HepG2 (cell line): Measurements from ENCODE around the gene GFRA1. TPM values are rescaled to one million over a fixed set of nuclear protein-coding genes. Genes with fewer than 3 reads are reported as not detected.
A peak's percentile ranks its signal among the peaks of the same experiment; 100 is the strongest.

ENCODE experiments used
- EED ChIP-seq: sonication (generic); formaldehyde crosslinking; IDR thresholded peaks from 2 replicates; pipeline ENCODE4 v1.5.0; 2020; ENCODE audit warnings: mild to moderate bottlenecking, missing genetic modification reagents
- GFI1 ChIP-seq: sonication (generic); formaldehyde crosslinking; IDR thresholded peaks from 2 replicates; pipeline ENCODE4 v1.5.0; 2020; ENCODE audit warnings: missing genetic modification reagents, mild to moderate bottlenecking, borderline replicate concordance
- KLF13 ChIP-seq: sonication (generic); formaldehyde crosslinking; IDR thresholded peaks from 2 replicates; pipeline ENCODE4 v1.4.0; 2020; ENCODE audit warnings: mild to moderate bottlenecking, missing genetic modification reagents
- SNAPC2 ChIP-seq: sonication (generic); formaldehyde crosslinking; IDR thresholded peaks from 2 replicates; pipeline ENCODE4 v1.8.1; 2022; ENCODE audit warnings: mild to moderate bottlenecking, missing genetic modification reagents
- SRY ChIP-seq: sonication (generic); formaldehyde crosslinking; IDR thresholded peaks from 2 replicates; pipeline ENCODE4 v1.8.0; 2022; ENCODE audit warnings: mild to moderate bottlenecking, missing genetic modification reagents
- SSRP1 ChIP-seq: IDR thresholded peaks from 2 replicates; pipeline ENCODE4 v1.6.1; 2016; ENCODE audit warnings: control low read depth
- TBX2 ChIP-seq: sonication (generic); formaldehyde crosslinking; IDR thresholded peaks from 2 replicates; pipeline ENCODE4 v1.5.0; 2020; ENCODE audit warnings: missing genetic modification reagents, mild to moderate bottlenecking, borderline replicate concordance
- ZBTB38 ChIP-seq: sonication (generic); formaldehyde crosslinking; IDR thresholded peaks from 2 replicates; pipeline ENCODE4 v1.5.1; 2020; ENCODE audit warnings: mild to moderate bottlenecking, missing genetic modification reagents
- ZNF557 ChIP-seq: sonication (generic); formaldehyde crosslinking; IDR thresholded peaks from 2 replicates; pipeline ENCODE4 v1.4.0; 2020; ENCODE audit warnings: missing genetic modification reagents
- ZNF709 ChIP-seq: sonication (generic); formaldehyde crosslinking; IDR thresholded peaks from 2 replicates; pipeline ENCODE4 v1.5.0; 2020; ENCODE audit warnings: mild to moderate bottlenecking, missing genetic modification reagents
- polyA plus RNA-seq, 8 experiments: library from polyadenylated mRNA; depleted of rRNA in 3 of 8; stranded (reverse) in 7 of 8; unstranded in 1 of 8; fragments of >200 nt; fragmentation: Illumina TruSeq in 4 of 8; extraction: Trizol in 4 of 8; gene quantifications; 2 replicates each; pipeline versions ENCODE4 v1.2.1 to v1.2.3, GENCODE V29; 2011 to 2016; ENCODE audit warnings: low read depth in 4 of 8, missing spikeins in 1 of 8, mixed read lengths in 1 of 8; ENCODE audit not compliant: insufficient read depth in 1 of 8
- total RNA-seq, 5 experiments: library from RNA; depleted of rRNA; stranded (reverse); fragments of >200 nt; fragmentation: Illumina TruSeq; extraction: Trizol; gene quantifications; 2 replicates each; pipeline ENCODE4 v1.2.3, GENCODE V29; 2016; ENCODE audit warnings: low read depth in 1 of 5
- TF ChIP-seq, protein P1 (sequence below): sonication (generic); formaldehyde crosslinking; IDR thresholded peaks from 2 replicates; pipeline ENCODE4 v1.5.0; 2020; ENCODE audit warnings: mild to moderate bottlenecking, missing genetic modification reagents
- TF ChIP-seq, protein P2 (sequence below): sonication (generic); formaldehyde crosslinking; conservative IDR thresholded peaks from 2 replicates; pipeline ENCODE4 v1.8.0; 2022; ENCODE audit warnings: missing genetic modification reagents
- TF ChIP-seq, protein P3 (sequence below): sonication (generic); formaldehyde crosslinking; IDR thresholded peaks from 2 replicates; pipeline ENCODE4 v1.4.0; 2020; ENCODE audit warnings: missing genetic modification reagents
- TF ChIP-seq, protein P4 (sequence below): IDR thresholded peaks from 2 replicates; pipeline ENCODE4 v1.6.1; 2016
- TF ChIP-seq, protein P5 (sequence below): sonication (generic); formaldehyde crosslinking; IDR thresholded peaks from 2 replicates; pipeline ENCODE4 v1.5.0; 2020; ENCODE audit warnings: mild to moderate bottlenecking, missing genetic modification reagents, moderate library complexity

Gene GFRA1
- total and polyA plus RNA-seq, 2 of the 13 experiments (the other 11 are each of a cell fraction or from before 2014, with no cell fraction given) = not detected

DNA sequence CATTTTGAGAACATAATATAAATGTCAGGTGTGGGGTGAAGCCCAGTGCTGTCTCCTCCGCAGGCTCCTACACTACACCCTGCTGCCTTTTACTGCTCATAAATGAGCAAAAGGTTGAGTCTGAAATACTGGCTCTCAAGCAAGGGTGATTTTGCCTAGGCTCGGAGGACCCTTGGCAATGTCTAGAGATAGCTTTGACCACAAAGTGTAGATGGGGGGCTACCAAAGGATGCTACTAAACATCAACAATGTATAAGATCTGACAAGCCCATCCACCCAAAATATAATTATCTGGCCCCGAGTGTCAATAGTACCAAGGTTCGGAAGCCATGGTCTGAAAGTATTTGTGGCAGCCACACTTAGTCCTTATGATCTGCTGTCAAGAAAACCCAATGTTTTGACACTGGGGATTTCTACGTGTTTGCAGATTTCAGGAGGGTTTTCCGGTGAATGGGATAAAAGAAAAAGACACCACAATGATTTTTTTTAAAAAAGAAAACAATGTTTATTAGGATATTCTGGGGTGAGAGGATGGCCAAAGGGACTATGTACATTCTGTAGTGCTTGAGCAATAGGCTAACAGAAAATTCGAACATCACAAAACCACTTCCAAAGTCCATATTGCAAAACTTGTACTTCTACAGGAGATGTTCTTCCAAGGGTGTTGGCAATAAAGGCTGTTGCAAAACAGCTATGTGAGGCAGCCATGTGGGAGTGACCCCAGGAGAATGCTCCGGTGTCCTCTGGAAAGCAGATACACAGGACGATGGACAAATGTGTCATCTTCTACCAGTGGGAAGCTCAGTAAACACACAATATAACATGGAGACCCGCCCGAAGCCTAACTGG, 216.3 kb downstream of the GFRA1 start (continued):
- TF ChIP-seq SRY (CRISPR knock-in tag) (no peak; the same call in 1 of the 2 replicates), SSRP1 (CRISPR knock-in tag) (no peak), ZNF709 (CRISPR knock-in tag) (no peak), TBX2 (CRISPR knock-in tag) (peak; percentile 91), ZNF557 (CRISPR knock-in tag) (no peak), EED (CRISPR knock-in tag) (no peak), SNAPC2 (CRISPR knock-in tag) (peak; percentile 58; the same call in 1 of the 2 replicates), KLF13 (no peak), GFI1 (CRISPR knock-in tag) (no peak), ZBTB38 (CRISPR knock-in tag) (no peak)
- TF ChIP-seq, protein P1, sequence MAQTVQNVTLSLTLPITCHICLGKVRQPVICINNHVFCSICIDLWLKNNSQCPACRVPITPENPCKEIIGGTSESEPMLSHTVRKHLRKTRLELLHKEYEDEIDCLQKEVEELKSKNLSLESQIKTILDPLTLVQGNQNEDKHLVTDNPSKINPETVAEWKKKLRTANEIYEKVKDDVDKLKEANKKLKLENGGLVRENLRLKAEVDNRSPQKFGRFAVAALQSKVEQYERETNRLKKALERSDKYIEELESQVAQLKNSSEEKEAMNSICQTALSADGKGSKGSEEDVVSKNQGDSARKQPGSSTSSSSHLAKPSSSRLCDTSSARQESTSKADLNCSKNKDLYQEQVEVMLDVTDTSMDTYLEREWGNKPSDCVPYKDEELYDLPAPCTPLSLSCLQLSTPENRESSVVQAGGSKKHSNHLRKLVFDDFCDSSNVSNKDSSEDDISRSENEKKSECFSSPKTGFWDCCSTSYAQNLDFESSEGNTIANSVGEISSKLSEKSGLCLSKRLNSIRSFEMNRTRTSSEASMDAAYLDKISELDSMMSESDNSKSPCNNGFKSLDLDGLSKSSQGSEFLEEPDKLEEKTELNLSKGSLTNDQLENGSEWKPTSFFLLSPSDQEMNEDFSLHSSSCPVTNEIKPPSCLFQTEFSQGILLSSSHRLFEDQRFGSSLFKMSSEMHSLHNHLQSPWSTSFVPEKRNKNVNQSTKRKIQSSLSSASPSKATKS (CRISPR knock-in tag) = no peak
- TF ChIP-seq, protein P2, sequence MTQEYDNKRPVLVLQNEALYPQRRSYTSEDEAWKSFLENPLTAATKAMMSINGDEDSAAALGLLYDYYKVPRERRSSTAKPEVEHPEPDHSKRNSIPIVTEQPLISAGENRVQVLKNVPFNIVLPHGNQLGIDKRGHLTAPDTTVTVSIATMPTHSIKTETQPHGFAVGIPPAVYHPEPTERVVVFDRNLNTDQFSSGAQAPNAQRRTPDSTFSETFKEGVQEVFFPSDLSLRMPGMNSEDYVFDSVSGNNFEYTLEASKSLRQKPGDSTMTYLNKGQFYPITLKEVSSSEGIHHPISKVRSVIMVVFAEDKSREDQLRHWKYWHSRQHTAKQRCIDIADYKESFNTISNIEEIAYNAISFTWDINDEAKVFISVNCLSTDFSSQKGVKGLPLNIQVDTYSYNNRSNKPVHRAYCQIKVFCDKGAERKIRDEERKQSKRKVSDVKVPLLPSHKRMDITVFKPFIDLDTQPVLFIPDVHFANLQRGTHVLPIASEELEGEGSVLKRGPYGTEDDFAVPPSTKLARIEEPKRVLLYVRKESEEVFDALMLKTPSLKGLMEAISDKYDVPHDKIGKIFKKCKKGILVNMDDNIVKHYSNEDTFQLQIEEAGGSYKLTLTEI (CRISPR knock-in tag) = no peak
- TF ChIP-seq, protein P3, sequence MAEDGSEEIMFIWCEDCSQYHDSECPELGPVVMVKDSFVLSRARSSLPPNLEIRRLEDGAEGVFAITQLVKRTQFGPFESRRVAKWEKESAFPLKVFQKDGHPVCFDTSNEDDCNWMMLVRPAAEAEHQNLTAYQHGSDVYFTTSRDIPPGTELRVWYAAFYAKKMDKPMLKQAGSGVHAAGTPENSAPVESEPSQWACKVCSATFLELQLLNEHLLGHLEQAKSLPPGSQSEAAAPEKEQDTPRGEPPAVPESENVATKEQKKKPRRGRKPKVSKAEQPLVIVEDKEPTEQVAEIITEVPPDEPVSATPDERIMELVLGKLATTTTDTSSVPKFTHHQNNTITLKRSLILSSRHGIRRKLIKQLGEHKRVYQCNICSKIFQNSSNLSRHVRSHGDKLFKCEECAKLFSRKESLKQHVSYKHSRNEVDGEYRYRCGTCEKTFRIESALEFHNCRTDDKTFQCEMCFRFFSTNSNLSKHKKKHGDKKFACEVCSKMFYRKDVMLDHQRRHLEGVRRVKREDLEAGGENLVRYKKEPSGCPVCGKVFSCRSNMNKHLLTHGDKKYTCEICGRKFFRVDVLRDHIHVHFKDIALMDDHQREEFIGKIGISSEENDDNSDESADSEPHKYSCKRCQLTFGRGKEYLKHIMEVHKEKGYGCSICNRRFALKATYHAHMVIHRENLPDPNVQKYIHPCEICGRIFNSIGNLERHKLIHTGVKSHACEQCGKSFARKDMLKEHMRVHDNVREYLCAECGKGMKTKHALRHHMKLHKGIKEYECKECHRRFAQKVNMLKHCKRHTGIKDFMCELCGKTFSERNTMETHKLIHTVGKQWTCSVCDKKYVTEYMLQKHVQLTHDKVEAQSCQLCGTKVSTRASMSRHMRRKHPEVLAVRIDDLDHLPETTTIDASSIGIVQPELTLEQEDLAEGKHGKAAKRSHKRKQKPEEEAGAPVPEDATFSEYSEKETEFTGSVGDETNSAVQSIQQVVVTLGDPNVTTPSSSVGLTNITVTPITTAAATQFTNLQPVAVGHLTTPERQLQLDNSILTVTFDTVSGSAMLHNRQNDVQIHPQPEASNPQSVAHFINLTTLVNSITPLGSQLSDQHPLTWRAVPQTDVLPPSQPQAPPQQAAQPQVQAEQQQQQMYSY = no peak
- TF ChIP-seq, protein P4, sequence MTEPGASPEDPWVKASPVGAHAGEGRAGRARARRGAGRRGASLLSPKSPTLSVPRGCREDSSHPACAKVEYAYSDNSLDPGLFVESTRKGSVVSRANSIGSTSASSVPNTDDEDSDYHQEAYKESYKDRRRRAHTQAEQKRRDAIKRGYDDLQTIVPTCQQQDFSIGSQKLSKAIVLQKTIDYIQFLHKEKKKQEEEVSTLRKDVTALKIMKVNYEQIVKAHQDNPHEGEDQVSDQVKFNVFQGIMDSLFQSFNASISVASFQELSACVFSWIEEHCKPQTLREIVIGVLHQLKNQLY (CRISPR knock-in tag) = peak; percentile 72; the same call in 1 of the 2 replicates
- TF ChIP-seq, protein P5, sequence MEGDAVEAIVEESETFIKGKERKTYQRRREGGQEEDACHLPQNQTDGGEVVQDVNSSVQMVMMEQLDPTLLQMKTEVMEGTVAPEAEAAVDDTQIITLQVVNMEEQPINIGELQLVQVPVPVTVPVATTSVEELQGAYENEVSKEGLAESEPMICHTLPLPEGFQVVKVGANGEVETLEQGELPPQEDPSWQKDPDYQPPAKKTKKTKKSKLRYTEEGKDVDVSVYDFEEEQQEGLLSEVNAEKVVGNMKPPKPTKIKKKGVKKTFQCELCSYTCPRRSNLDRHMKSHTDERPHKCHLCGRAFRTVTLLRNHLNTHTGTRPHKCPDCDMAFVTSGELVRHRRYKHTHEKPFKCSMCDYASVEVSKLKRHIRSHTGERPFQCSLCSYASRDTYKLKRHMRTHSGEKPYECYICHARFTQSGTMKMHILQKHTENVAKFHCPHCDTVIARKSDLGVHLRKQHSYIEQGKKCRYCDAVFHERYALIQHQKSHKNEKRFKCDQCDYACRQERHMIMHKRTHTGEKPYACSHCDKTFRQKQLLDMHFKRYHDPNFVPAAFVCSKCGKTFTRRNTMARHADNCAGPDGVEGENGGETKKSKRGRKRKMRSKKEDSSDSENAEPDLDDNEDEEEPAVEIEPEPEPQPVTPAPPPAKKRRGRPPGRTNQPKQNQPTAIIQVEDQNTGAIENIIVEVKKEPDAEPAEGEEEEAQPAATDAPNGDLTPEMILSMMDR (CRISPR knock-in tag) = no peak
